Measurements from ENCODE around the gene RCAN2.

The RCAN2 gene

DNA sequence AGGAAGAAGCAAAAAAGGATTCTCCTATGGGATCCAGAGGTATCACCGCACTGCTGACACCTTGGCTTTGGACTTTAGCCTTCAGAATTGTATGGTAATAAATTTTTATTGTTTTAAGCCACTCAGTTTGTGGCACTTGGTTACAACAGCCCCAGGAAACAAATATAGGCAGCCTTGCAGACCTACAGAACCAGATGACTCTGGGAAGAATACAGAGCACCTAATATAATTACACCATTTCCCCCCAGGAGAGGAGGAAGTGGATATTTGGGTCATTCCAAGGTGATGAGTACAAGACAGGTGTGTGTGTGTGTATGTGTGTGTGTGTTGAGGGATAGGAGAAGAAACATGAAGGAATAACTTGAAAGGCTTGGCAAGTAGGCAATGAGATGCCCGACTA, 236.3 kb downstream of the RCAN2 start:
- DNase-seq (ENCODE audit: low read depth in 2 of 2): no peak

DNA sequence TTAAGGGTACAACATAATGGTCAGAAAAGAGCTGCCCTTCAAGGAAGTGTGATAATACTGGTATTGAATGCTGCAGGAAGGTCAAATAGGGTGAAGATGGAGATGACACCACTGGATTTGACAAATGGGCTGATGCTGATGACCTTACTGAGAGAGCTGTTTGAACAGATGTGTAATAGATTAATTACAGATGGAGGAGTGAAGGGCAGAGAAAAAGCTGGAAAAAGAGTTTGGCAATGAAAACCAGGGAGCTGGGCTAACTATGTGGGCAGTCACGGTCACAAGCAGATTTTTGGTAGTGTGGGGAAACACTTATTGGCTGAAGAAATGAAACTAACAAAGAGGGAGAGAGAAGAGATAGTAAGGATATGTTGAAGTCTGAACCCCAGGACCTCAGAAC, 236.9 kb downstream of the RCAN2 start:
- DNase-seq (ENCODE audit: low read depth in 2 of 2): no peak

DNA sequence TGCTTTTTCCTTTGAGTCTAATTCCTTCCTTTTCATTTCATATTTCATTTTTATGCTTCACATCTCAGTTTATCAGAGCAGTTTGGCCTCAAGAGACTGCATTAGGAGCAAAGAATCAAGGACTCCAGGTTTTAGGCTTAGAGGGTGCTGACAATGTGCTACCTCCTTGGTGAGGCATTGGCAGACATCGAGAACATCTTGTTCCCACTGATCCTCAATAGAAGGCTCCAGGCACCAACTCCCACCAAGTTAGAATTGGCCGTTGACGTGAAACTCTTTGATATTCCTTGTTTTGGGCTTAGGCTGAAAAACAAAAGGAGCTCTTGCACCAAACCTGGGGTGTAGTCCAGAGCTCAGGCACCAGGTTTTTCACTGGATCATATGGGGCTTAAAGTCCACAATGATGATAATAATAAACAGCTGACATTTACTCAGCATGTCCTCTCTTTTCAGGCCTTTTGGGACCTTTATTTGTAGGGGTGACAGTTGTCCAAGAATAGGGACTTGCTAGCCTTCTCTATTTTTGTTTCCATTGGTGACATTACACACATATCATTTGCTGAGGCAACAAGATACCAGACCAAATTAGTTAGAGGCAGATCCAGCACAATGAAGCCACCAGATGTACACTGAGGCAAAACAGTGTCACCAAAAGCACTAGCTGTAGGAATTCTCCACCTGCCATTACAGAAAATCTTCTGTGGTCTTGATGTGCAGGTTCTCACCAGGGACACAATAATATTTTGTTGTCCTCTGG, 239.5 kb downstream of the RCAN2 start:
- no peak for DNase-seq (ENCODE audit: low read depth in 2 of 2)

DNA sequence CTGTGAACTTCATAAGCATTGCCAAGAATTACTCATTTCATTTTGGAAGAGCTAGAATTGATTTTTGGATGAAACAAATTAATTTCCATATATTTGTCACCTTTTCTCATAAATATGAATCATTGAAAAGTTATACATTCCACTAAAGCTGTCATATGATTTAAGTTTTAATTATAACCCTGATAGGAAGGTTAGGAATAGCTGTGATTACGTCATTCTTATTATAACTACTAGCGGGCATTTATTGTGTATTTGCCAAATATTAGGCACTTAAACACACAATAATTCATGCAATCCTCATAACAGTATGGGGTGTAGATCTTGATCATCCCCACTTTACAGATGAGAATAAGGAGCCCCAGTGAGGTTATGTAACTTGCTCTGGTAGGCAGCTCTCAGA, 243.1 kb downstream of the RCAN2 start:
- DNase-seq (ENCODE audit: low read depth in 2 of 2): no peak

DNA sequence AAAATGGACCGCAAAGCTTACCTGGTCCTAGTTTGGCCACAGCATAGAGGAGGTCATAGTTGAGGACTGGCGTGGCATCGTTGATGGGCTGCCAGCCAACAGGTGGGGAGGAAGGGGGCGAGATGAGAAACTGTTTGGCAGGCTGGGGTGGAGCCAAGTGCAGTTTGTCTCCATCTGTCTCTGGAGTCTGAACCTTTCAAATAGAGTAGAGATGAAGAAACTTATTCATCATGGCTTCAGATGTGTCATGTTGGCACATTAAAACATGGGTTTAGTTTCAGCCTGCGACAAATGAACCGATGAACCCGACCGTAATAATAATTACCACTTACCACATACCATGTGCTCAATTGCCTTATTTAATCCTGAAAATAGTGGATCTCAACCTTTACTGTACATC, 244.5 kb downstream of the RCAN2 start:
- DNase-seq (ENCODE audit: low read depth in 2 of 2): no peak

DNA sequence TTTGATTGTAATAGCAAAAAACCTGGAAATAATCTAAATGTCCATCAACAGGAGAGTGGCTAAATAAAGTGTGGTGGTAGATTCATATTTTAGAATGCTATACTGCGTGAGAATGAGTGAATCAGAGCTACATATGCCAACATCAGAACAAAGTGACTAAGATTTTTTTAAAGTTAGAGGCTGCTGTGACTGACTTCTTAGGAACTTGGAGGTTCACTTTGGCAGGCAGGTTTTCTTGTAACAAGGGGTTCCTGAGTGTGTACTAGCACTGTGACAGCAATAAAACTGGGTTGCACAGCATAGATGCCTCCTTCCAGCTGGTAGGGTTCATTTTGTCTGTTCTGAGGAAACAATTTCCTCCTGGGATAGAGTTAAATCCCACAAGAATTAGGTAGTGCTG, 245.2 kb downstream of the RCAN2 start:
- no peak for DNase-seq (ENCODE audit: low read depth in 2 of 2)

DNA sequence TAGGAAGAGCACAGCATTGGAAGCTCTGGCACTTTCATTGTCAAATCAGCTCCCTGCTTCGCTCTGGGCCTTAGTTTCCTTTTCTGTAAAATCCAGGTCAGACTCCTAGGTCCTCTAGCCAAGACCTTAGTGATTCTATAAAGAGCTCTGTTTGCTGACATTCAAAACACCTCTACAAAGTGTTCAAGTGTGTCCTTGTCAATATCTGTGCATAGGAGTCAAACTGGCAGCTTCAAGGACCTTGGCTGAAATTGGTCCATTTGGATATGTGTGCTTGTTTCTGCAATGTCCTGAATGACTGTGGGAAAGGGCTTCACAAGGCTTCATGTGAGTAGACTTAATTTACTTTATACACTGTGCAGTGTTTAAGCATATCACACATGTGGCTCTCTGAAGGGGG, 246.6 kb downstream of the RCAN2 start:
- no peak for DNase-seq (ENCODE audit: low read depth in 2 of 2)

DNA sequence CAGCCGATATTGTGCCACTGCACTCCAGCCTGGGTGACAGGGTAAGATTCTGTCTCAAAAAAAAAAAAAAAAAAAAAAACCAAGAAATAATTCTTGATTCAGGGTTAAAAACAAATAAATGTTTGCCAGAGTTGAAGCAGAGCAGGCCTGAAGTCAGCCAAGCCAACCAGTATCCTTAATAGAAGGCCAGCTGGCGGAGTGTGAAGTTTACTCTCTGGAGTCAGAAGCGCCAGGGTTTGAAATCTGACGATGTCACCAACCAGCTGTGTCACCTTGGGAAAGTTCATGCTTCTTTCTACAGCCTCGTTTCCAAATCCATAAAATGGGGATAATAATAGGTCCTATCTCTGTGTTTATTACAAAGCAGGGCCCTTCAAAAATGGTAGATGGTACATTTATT, 247.5 kb downstream of the RCAN2 start:
- DNase-seq (ENCODE audit: low read depth in 2 of 2): no peak

DNA sequence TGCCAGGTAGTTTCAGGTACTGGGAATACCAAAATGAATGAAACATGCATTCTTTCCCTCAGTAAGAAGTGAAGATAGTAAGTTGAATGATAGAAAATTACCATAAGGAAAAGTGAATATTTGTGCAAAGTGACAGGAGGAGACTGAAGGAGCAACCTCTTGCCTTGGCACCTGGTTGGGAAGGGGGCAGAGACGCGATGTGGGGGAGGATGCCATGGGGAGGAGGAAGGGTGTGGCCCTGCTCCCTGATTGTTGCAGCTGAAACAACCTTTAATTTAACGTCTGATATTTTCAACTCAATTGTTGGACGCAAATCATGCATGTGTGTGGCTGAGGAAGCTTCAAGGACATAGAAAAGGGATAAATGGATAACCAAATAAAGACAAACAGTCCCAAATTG, 248.3 kb downstream of the RCAN2 start:
- no peak for DNase-seq (ENCODE audit: low read depth in 2 of 2)

DNA sequence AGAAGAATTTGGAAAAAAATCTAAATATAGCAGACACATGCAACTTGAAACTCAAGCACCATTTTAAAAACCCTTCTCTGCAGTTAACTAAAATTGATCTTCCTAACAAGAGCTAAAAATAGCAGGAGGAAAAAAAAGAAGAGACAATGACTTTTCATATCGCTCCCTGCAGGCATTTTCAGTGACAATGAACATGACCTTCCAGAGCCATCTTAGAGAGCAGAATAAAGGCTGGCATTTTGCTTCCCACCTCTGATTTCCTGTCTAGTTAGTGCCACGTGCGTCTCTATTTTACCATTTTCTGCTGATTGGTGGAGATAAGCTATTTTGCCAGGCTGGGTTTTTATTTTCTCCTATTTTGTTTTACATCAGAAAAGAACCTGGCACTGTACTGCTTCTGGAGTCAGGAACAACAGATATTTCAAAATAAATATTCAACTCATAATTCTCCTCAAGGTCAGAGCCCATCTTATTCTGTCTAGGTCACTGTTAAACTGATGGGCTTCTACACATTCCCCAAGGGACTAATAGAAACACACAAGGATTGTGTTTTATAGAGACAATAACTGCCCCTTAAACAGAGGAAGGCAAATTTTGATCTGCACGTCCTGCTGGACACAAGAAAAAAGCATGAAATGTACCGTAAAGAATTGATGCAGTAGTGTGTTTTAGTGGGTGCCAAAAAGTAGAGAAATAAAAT, 250.2 kb downstream of the RCAN2 start:
- no peak for DNase-seq (ENCODE audit: low read depth in 2 of 2)

DNA sequence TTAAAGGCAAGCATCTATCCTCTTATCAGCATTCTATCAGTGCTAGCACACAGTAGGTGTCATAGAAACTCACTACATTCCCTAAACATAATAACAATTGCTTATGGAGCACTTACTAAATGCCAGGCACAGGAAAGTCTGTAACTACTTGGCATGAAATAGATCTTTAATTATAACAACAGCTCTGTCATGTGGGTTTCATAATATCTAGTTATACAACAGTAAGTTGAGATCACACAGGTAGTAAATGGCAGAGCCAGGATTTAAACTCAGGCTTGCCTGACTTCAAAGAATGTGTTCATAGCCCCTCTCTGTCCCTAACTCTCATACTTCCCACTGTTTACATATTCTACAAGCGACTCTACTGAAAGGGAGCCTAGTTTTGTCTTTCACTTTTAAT, 254.5 kb downstream of the RCAN2 start:
- DNase-seq (ENCODE audit: low read depth in 2 of 2): no peak

DNA sequence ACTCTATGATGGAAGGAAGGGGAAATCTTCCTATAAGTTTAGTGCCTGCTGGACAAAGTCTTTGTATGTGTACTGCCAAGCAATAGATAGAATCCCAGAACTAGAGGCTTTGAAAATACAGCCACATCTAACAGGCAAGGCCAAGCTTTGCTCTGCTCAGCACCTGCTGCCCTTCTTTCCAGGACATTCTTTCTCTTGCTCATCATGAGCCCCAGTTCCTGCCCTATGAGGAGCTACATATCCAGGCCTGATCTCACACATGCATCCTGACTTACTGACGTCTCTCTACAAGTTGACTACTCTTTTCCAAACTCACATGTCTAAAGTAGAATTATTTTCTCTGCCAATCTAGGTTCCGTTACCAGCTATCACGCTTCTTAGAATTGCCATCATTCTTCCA, 256.0 kb downstream of the RCAN2 start:
- DNase-seq (ENCODE audit: low read depth in 2 of 2): no peak

DNA sequence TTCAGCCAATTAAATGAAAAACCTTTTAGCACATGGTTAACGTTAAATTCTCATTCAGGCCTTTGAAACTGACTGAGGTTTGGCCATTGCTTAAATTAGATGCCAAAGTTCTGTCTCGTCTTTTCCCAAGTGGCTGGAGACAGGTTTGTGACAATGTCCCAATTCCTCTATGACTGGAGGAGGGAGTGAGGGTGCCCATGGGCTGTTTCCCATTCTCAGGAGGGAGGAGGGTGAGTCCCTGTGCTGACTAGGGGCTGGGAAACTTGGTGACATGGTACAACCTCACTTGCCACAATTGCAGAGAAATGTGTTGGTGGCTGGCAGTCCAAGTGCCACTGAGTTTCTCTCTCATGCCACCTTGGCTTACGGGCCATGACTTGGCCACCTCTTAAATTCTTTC, 256.5 kb downstream of the RCAN2 start:
- no peak for DNase-seq (ENCODE audit: low read depth in 2 of 2)

DNA sequence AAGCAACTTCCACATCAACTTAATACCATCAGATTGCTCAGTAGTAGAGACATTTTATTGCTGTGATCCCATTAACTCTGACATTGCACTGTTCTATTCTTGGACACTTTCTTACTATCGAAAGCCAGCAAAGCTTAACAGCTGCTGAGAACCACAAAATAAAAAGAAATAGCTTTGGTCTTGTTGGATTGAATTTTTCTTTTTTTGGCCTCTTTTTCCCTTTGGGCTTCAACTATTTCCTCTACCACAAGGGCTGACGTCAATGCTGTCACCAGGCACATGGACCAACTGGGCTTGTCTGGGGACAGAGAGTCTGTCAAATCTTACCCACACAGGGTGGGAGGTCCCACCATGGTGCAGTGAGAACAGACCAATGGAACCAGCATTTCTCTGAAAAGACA, 257.1 kb downstream of the RCAN2 start:
- DNase-seq (ENCODE audit: low read depth in 2 of 2): no peak

DNA sequence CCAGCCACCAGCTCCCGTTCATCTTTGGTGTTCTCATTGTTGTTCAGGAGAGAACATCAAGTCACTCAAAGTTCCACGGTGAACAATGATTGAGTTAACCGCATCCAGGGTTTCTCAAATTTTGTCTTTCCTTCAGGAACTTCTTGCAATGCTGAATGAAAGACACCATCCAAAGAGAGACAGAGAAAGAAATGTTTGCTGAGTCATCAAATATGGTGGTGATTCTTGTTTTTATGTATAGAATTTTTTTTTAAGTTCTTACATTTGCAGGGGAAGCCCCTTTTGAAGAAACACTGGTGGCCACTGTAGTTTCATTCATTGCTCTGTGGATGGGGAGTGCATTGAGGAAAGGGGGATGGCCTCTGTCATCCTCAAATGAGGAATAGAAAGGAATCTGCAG, 258.1 kb downstream of the RCAN2 start:
- no peak for DNase-seq (ENCODE audit: low read depth in 2 of 2)

DNA sequence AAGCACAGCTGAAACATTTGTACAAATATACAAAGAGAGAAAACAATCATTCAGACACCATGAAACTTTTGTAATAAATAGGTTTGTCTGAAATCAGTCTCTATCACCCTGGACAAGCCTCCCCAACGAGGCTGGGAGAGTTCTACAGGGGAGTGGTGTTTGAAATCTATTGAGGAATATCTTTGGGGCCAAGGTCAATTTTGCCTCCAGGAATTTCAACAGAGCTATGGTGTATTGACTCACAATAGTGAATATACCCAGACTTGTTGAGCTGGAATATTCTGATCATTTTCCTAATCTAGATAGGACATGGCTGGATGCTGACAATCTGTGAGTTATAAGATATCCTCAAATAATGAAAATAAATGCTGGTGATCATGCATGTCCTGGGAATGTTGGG, 269.0 kb downstream of the RCAN2 start:
- no peak for DNase-seq (ENCODE audit: low read depth in 2 of 2)

DNA sequence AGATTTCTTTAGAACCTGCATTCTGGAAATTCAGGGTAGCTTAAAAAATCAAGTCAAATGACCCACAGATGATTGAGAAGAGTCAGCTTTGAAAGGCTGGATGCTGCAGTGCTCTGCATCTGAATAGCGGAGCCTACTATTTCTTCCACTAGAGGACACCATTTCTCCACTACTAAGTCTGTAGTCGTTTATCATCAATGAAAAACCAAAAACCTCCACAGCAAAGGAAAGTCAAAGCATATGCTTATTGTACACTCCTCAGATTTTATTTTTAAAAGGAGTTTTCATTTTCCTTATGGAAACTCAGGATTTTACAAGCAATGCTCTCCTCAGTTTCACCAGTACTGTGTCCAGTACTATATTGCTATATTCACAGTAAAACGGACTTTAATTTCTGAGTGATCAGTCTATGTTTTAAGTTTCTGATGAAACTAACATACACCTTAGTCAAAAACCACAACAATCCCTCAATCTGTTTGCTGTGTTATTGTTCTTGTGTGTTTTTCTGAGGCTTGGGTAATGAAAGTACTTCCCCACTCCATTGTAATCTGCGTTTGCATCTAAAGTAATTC, 269.9 kb downstream of the RCAN2 start:
- DNase-seq (ENCODE audit: low read depth in 2 of 2): no peak

DNA sequence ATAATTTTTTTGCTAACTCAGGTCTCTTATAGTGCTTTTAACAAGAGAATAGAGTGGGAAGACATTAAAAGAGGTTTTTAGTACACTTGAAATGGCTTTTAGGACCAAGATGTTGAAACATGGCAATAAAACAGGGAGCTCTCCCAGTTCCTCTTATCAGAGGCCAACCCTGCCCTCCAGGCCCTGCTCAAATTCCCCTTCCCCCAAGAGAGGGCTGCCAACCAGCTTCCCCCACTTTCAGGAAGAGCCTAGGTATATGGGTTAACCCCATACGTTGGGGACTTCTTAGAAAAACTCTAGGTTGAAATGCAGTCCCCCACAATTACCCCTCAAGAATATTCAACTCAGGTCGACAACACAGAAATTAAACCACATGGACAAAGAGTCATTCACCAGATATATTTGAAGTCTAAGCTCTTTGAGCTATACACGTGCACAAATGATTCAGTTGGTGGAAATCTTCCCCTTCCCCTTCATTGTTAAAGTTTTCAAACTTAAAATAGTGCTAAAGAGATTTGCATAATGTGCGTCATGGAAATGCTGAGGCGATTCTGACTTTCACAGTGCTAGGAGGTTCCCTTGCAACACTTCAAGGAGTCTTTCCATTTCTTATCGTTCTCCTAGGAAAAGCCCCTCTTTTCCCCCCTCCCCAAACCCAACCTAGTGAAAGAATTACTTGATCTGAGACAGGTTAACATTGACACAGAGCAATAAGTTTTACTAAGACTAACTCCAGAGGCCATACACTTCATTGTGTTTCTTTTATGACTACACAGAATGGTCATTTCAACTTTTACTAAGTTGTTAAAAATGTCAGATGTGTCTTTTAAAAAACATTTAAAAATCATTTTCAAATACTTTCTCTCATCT, 270.7 kb downstream of the RCAN2 start:
- DNase-seq (ENCODE audit: low read depth in 2 of 2): no peak

DNA sequence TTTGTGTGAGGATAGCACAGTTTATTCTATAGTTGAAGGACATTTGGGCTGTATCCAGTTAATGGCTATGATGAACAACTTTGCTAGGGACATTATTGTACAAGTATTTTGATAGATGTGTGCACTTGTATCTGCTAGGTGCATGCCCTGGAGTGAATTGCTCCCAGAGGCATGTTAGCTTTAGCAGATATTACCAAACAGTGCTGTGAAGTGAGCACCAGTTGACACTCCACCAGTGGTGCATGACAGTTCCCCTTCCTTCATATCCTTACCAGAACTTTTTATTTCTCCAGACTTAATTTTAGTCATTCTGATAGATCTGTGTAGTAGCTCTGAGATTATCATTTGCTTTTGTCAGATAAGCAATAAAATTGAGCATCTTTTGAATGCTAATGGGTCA, 271.6 kb downstream of the RCAN2 start:
- no peak for DNase-seq (ENCODE audit: low read depth in 2 of 2)

DNA sequence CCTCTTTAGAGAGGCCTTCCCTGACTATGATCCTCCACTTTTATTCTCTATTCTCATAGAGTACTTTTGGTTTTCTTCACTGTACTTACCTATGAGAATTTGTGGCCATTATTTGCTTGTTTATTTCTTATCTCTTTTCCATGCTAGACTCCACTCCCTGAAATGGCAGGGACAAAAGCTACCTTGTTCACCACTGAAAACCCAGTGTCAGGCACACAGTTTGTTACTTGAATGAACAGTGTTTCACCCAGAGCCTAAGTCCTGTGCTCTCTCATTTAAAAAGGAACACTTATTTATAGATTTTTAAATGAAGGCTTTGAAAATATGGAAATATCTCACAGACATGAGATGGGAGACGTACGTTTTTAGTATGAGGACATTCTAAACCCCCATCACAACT, 272.8 kb downstream of the RCAN2 start:
- DNase-seq (ENCODE audit: low read depth in 2 of 2): no peak

DNA sequence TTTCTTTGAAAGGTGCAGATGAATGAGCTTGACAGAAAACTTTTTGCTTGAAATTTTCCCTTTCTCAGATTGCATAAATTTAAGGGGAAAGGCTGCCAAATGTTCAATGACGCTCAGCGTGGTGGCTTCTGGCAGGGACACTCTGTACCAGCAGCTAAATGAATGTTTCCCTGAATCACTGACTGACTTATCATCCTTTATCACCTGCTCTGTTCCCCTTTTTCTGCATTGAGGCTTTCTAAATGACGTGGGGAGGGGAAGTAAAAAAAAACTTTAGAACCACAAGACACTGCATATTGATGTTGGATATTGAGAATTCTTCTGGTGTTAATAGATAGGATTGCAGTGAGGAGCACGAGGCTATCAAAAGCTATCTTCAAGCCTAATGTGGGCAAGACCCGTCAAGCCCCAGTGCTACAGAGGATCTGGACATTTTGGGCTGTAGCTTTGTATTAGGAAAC, 273.5 kb downstream of the RCAN2 start:
- no peak for DNase-seq (ENCODE audit: low read depth in 2 of 2)

DNA sequence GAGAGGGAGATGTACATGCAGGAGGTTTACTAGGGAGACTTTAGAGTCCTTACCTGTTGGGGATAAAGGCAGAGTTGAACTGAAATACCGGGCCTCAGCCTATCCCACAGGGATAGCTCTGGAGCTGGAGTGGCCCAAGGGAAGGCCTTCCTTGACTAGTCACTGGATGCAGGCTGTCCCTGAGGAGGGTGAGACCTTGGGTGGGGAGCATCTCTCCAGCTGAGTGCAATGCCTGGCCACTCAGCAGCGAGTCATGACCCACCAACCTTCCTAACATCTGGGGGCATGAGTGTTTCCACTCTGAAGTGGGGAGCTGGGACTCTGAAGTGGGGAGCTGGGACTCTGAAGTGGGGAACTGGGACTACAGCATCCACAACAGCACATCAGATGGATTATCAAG, 274.4 kb downstream of the RCAN2 start:
- no peak for DNase-seq (ENCODE audit: low read depth in 2 of 2)

Measured in stimulated activated CD8-positive, alpha-beta memory T cell treated with anti-CD3 and anti-CD28 coated beads, Interleukin-7, amount 100 ng/mL, for 1 hour (primary cell).